HL-60 (cell line): ENCODE results near the gene EP400.

Source experiments
- DNase-seq, 2 experiments: peaks; one replicate each; pipeline ENCODE4 v3.0.0-alpha.2; 2010 to 2020; ENCODE audit warnings: low read depth in 1 of 2, low spot score in 1 of 2
- H3K27ac ChIP-seq: fragments of 250-450 bp; sonication (Bioruptor Pico); replicated peaks from 2 replicates; pipeline ENCODE4 v1.5.1; 2020; ENCODE audit warnings: mild to moderate bottlenecking, moderate library complexity
- H3K27me3 ChIP-seq: fragments of 250-450 bp; sonication (Bioruptor Pico); 2 replicates; pipeline ENCODE4 v1.5.1; 2021; ENCODE audit warnings: mild to moderate bottlenecking, moderate library complexity; ENCODE audit not compliant: insufficient read depth, poor library complexity, severe bottlenecking
- H3K4me3 ChIP-seq: replicated peaks from 2 replicates; pipeline ENCODE4 v1.5.1; 2011; ENCODE audit warnings: mild to moderate bottlenecking, control low read depth, low read length; ENCODE audit not compliant: insufficient read depth
- CTCF ChIP-seq: IDR thresholded peaks from one replicate; pipeline ENCODE4 v1.5.1; 2011; ENCODE audit warnings: low read length, control low read depth, inconsistent platforms; ENCODE audit not compliant: insufficient read depth
- GABPA ChIP-seq: IDR thresholded peaks from 2 replicates; pipeline ENCODE4 v1.6.1; 2012; ENCODE audit warnings: low read depth
- POLR2AphosphoS5 ChIP-seq: IDR thresholded peaks from 2 replicates; pipeline ENCODE4 v1.6.1; 2012; ENCODE audit warnings: low read depth
- REST ChIP-seq: IDR thresholded peaks from 2 replicates; pipeline ENCODE4 v1.6.1; 2012; ENCODE audit warnings: low read depth; ENCODE audit not compliant: insufficient replicate concordance
- SPI1 ChIP-seq: IDR thresholded peaks from 2 replicates; pipeline ENCODE4 v1.6.1; 2012; ENCODE audit warnings: low read depth, mild to moderate bottlenecking, borderline replicate concordance

Gene EP400

GRCh38 chr12:131911851-131912477 is 37.8 kb upstream of the EP400 start:
- Histone ChIP-seq H3K4me3 (no peak overlapping the region), H3K27me3 (no peaks in the 10 kb centered on the region), H3K27ac (no peak overlapping the region)
- TF ChIP-seq SPI1 (no peak), CTCF (no peak), POLR2AphosphoS5 (no peak), REST (no peak), GABPA (no peak)
- DNase-seq, result no peak

- TF ChIP-seq CTCF (no peak), SPI1 (no peak), REST (no peak), POLR2AphosphoS5 (no peak), GABPA (no peak)
- DNase-seq, result no peak
- no peak overlapping the region for H3K4me3 ChIP-seq
- H3K27ac ChIP-seq, result no peak overlapping the region
- H3K27me3 ChIP-seq, result no peaks in the 10 kb centered on the region
Observed at GRCh38 chr12:131912518-131913274, 37.0 kb upstream of the EP400 start.

GRCh38 chr12:131913666-131914065 is 36.1 kb upstream of the EP400 start:
- TF ChIP-seq REST, result no peak
- no peak for TF ChIP-seq GABPA
- TF ChIP-seq POLR2AphosphoS5, result no peak
- TF ChIP-seq CTCF, result no peak
- TF ChIP-seq SPI1, result no peak
- H3K27me3 ChIP-seq, result no peaks in the 10 kb centered on the region
- H3K27ac ChIP-seq, result no peak overlapping the region
- H3K4me3 ChIP-seq, result no peak overlapping the region
- DNase-seq, result no peak
